ENCODE measurements around the gene ECHS1.

ECHS1 gene

DNA sequence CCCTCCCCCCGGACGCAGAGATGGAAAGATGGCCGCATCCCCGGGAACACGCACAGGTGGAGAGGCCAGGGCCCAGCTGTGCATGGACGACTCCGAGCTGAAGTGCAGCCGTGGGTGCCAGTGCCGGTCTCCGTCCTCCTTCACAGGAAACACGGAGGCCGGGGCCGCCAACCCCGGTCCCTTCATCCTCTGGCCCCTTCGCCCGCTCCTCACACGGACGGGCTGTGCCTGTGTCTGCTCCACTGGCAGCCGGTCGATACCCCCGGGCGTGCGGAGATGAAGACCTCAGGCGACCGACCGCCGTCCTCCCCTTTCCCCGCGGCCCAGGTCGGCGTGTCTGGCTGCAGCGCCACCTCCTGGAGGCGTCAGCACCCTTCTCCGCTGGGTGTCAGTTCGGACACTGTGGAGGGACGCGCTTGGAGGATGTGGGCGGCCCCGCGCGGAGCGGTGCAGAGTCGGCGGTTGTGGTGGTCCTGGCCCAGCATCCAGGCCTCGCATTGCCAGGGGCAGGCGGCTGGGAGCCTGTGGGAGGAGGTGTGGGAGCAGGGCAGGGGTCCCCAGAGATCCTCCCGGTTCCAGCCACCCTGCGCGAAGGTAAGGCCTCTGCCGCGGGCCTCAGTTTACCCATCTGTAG lies 54.5 kb downstream of the ECHS1 start:
- DNase-seq: peak; percentile 45 to 51

DNA sequence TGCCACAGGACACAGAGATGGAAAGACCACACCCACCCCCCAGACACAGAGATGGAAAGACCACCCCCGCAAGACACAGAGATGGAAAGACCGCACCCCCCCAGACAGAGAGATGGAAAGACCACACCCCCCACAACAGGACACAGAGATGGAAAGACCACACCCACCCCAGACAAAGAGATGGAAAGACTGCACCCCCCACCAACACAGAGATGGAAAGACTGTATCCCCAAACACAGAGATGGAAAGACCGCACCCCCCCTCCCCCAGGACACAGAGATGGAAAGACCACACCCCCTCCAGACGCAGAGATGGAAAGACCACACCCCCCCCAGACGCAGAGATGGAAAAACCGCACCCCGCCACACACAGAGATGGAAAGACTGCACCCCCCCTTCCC lies 56.4 kb downstream of the ECHS1 start:
- no peak for DNase-seq

DNA sequence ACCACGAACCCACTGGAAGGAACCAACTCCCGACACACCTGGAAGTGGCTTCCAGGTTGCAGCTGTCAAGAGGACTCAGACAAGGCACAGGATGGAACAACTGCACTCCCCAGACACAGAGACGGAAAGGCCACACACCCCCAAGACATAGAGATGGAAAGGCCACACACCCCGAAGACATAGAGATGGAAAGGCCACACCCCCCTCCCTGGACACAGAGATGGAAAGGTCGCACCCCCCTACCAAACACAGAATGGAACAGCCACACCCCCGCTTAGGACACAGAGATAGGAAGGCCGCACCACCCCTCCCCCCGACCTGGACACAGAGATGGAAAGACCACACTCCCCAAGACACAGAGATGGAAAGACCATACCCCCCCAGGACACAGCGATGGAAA lies 56.9 kb downstream of the ECHS1 start:
- no peak for DNase-seq

DNA sequence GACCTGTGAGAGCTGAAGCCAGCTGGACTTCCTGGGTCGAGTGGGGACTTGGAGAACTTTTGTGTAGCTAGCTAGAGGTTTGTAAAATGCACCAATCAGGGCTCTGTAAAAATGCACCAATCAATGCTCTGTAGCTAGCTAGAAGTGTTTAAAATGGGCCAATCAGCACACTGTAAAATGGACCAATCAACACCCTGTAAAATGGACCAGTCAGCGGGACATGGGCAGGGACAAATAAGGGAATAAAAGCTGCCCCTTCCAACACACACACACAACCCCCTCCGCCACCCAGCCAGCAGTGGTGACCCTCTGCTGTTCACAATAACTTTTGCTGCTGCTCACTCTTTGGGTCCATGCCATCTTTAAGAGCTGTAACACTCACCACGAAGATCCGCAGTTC lies 57.3 kb downstream of the ECHS1 start:
- DNase-seq: no peak

DNA sequence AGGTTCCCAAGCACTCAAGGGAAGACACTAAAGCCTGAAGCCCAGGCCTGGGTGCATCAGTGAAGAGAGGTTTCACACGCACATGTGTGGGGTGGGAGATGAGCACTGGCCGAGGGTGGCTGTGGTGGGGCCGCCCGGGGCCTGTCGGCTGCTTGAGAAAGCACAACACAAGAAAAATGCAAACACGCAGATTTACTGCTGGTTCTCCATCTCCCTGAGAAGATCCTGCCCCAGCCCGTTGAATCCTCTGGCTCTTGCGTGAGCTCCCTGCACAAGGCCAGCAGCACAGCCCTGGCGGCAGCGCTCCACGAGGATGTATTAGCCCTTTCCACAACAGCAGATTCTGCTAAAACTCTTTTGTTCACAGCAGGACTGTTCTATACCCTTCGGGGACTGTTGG lies 58.2 kb downstream of the ECHS1 start:
- no peak for DNase-seq

DNA sequence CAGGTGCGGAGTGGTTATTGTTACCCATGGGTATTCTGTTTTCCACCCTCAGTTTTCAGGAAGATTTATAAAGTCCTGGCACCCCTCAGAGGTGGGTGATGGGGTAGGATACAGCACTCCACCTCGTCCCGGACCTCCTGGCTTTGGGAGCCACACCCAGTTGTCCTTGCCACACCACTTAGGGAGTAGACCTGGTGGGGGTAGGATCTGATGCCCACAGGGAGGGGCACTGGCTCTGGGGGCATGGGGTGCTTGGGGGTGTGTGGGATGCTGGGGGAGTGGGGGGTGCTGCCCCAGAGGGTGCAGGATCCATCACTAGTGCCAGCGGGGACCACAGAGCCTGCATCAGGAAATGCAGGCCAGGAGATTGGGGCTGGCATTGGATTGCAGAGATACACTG lies 60.0 kb downstream of the ECHS1 start:
- DNase-seq: no peak

DNA sequence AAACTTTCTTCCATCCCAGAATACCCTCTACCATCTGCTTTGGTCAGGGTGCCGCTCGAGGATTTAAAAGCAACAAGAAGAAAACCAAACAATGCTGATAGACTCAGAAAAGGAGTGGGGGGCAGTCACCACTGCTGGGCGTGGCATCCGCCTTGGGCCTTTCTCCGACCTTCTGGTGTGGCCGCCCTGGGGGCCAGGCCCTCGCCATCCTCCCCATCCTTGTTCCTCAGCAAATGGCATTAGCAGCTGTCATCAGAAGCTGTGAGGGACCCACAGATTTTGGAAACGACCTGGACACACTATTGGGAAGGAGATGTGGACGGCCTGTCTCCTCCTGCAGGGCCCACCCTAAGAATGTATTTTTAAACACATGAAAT lies 60.4 kb downstream of the ECHS1 start:
- DNase-seq: no peak
